Bronchial epithelial cell (primary cell): ENCODE data around the gene LKAAEAR1. TPM values are rescaled to one million over a fixed set of nuclear protein-coding genes. Genes with fewer than 3 reads are reported as not detected.

Source experiments
- DNase-seq: peaks from one replicate; pipeline ENCODE4 v3.0.0-alpha.2; 2010; ENCODE audit warnings: low read depth
- FAIRE-seq: peaks from 2 replicates; lab custom pipeline; 2011; peaks lifted over from hg19 to GRCh38; lab: Jason Lieb, UNC
- H3K27me3 ChIP-seq: 2 replicates; pipeline ENCODE4 v1.5.1; 2011; ENCODE audit warnings: low read length; ENCODE audit not compliant: control insufficient read depth, insufficient read depth
- H3K36me3 ChIP-seq: 2 replicates; pipeline ENCODE4 v1.5.1; 2011; ENCODE audit warnings: low read length; ENCODE audit not compliant: control insufficient read depth, insufficient read depth
- H3K4me3 ChIP-seq: 2 replicates; pipeline ENCODE4 v1.5.1; 2011; ENCODE audit warnings: mild to moderate bottlenecking, low read depth, low read length, control low read depth
- CTCF ChIP-seq: IDR thresholded peaks from 2 replicates; pipeline ENCODE4 v1.5.1; 2011; ENCODE audit warnings: mild to moderate bottlenecking, moderate library complexity, low read length, control low read depth, inconsistent platforms; ENCODE audit not compliant: insufficient read depth, severe bottlenecking
- total RNA-seq: library from RNA; depleted of rRNA; stranded (reverse); fragments of >200 nt; gene quantifications from 2 replicates; pipeline ENCODE4 v1.2.1, GENCODE V29; 2014

The LKAAEAR1 gene
- total RNA-seq, 1 donor from 2014 or later: not detected

GRCh38 chr20:64070244-64070993 is 13.8 kb downstream of the LKAAEAR1 start:
- H3K27me3 ChIP-seq: no peaks in the 10 kb centered on the region
- no peak for TF ChIP-seq CTCF
- FAIRE-seq (no peak), DNase-seq (no peak)
- H3K4me3 ChIP-seq: no peak overlapping the region
- H3K36me3 ChIP-seq: peaks cover 4% of the 10 kb centered on the region

GRCh38 chr20:64069614-64070243 is 14.5 kb downstream of the LKAAEAR1 start:
- DNase-seq (no peak), FAIRE-seq (no peak)
- peak; percentile 85 for TF ChIP-seq CTCF

GRCh38 chr20:64069209-64069613 is 15.0 kb downstream of the LKAAEAR1 start:
- FAIRE-seq: no peak
- H3K36me3 ChIP-seq: peaks cover 4% of the 10 kb centered on the region
- no peak for DNase-seq
- H3K4me3 ChIP-seq: no peak overlapping the region
- no peaks in the 10 kb centered on the region for H3K27me3 ChIP-seq
- no peak for TF ChIP-seq CTCF

More at GRCh38 chr20:64069614-64070243, 14.5 kb downstream of the LKAAEAR1 start:
- Histone ChIP-seq H3K36me3 (peaks cover 4% of the 10 kb centered on the region), H3K27me3 (no peaks in the 10 kb centered on the region), H3K4me3 (no peak overlapping the region)

GRCh38 chr20:64068386-64069208 is 15.6 kb downstream of the LKAAEAR1 start:
- no peak for FAIRE-seq
- Histone ChIP-seq H3K4me3 (no peak overlapping the region), H3K36me3 (peaks cover 1% of the 10 kb centered on the region), H3K27me3 (no peaks in the 10 kb centered on the region)
- no peak for DNase-seq
- TF ChIP-seq CTCF: no peak

GRCh38 chr20:64067733-64068307 is 16.4 kb downstream of the LKAAEAR1 start:
- no peak overlapping the region for H3K4me3 ChIP-seq
- H3K36me3 ChIP-seq: peaks cover 1% of the 10 kb centered on the region
- TF ChIP-seq CTCF: no peak
- DNase-seq: no peak
- FAIRE-seq: no peak
- H3K27me3 ChIP-seq: no peaks in the 10 kb centered on the region
